Measurements from ENCODE around the gene RHOA.

RHOA gene

GRCh38 chr3:49327485-49327884 lies 84.3 kb downstream of the RHOA start:
- Histone ChIP-seq H3K4ac (ENCODE audit: low read depth, low read length) (no peak overlapping the region), H4K8ac (ENCODE audit: low read depth, low read length) (no peak overlapping the region), H2AK5ac (ENCODE audit: low read length) (no peak overlapping the region), H4K91ac (ENCODE audit: low read depth, low read length) (no peak overlapping the region), H3K9ac (ENCODE audit: low read length) (no peak overlapping the region), H3K23ac (ENCODE audit: low read length) (no peak overlapping the region), H2BK12ac (ENCODE audit: low read length) (no peak overlapping the region), H3K4me2 (ENCODE audit: low read length) (no peak overlapping the region), H3K4me1 (ENCODE audit: control insufficient read depth in 1 of 2, insufficient read depth in 2 of 2, low read length in 2 of 2) (no peaks in the 10 kb centered on the region), H3K4me3 (ENCODE audit: low read depth, low read length) (no peak overlapping the region), H3K14ac (ENCODE audit: low read length) (no peak overlapping the region), H2AFZ (ENCODE audit: insufficient read depth, low read length, poor library complexity) (no peak overlapping the region), H3K18ac (ENCODE audit: low read length) (no peak overlapping the region), H3K36me3 (ENCODE audit: control insufficient read depth in 1 of 2, insufficient read depth in 2 of 2, low read length in 2 of 2) (peaks cover 50 to 58% of the 10 kb centered on the region in 2 experiments), H2BK5ac (ENCODE audit: low read depth, low read length, poor library complexity) (no peak overlapping the region), H2BK120ac (ENCODE audit: insufficient read depth, low read length, poor library complexity) (no peak overlapping the region), H3K27me3 (ENCODE audit: insufficient read depth, low read length) (no peaks in the 10 kb centered on the region), H3K79me2 (ENCODE audit: control insufficient read depth, insufficient read depth, low read length, poor library complexity) (no peaks in the 10 kb centered on the region), H4K12ac (ENCODE audit: low read depth, low read length) (no peak overlapping the region), H3K9me3 (ENCODE audit: insufficient read depth, low read depth, low read length) (no peaks in the 10 kb centered on the region), H3K79me1 (ENCODE audit: low read length) (no peaks in the 10 kb centered on the region), H3K27ac (ENCODE audit: low read depth, low read length) (no peak overlapping the region)
- peak; percentile 36 to 54 for DNase-seq
- WGBS (ENCODE audit: extremely low coverage, insufficient coverage, insufficient read length), result no CpG with 5 or more reads among the region's 7 CpGs

DNA sequence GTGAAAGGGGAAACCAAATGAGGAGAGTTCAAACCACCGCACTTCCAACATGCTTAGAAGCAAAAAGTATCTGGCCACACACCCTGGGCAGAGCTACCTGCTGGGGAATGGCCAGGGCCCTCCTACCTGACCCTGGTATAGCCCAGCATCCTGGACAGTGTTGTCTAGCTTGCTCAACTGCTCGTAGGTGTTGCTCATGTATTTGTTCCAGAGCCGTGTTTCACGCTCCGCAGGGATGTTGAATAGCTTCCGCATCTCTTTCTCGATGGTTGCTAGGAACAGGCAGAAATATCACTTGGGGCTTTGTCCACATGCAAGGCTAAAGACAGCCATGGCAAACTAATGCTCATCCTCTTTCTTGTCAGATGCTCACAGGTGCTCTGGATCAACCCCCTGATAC lies 87.0 kb downstream of the RHOA start:
- no peak overlapping the region for H2BK12ac ChIP-seq (ENCODE audit: low read length)
- H2BK120ac ChIP-seq (ENCODE audit: insufficient read depth, low read length, poor library complexity), result no peak overlapping the region
- H2AK5ac ChIP-seq (ENCODE audit: low read length), result no peak overlapping the region
- no peaks in the 10 kb centered on the region for H3K79me1 ChIP-seq (ENCODE audit: low read length)
- no peak overlapping the region for H3K27ac ChIP-seq (ENCODE audit: low read depth, low read length)
- no peaks in the 10 kb centered on the region for H3K27me3 ChIP-seq (ENCODE audit: insufficient read depth, low read length)
- no peaks in the 10 kb centered on the region for H3K79me2 ChIP-seq (ENCODE audit: control insufficient read depth, insufficient read depth, low read length, poor library complexity)
- H3K9me3 ChIP-seq (ENCODE audit: insufficient read depth, low read depth, low read length), result no peaks in the 10 kb centered on the region
- no peak overlapping the region for H4K91ac ChIP-seq (ENCODE audit: low read depth, low read length)
- H3K23ac ChIP-seq (ENCODE audit: low read length), result no peak overlapping the region
- H3K4me1 ChIP-seq (ENCODE audit: control insufficient read depth in 1 of 2, insufficient read depth in 2 of 2, low read length in 2 of 2), result no peaks in the 10 kb centered on the region
- no peak overlapping the region for H3K4me2 ChIP-seq (ENCODE audit: low read length)
- no peak overlapping the region for H2AFZ ChIP-seq (ENCODE audit: insufficient read depth, low read length, poor library complexity)
- no peak overlapping the region for H3K9ac ChIP-seq (ENCODE audit: low read length)
- WGBS (ENCODE audit: extremely low coverage, insufficient coverage, insufficient read length), result no CpG with 5 or more reads among the region's 7 CpGs
- H2BK5ac ChIP-seq (ENCODE audit: low read depth, low read length, poor library complexity), result no peak overlapping the region
- H3K4me3 ChIP-seq (ENCODE audit: low read depth, low read length), result no peak overlapping the region
- peak overlapping the region; percentile 44 for H4K12ac ChIP-seq (ENCODE audit: low read depth, low read length)
- H3K18ac ChIP-seq (ENCODE audit: low read length), result no peak overlapping the region
- peaks cover 41 to 61% of the 10 kb centered on the region in 2 experiments for H3K36me3 ChIP-seq (ENCODE audit: control insufficient read depth in 1 of 2, insufficient read depth in 2 of 2, low read length in 2 of 2)
- no peak overlapping the region for H4K8ac ChIP-seq (ENCODE audit: low read depth, low read length)
- no peak overlapping the region for H3K4ac ChIP-seq (ENCODE audit: low read depth, low read length)
- DNase-seq, result no peak
- no peak overlapping the region for H3K14ac ChIP-seq (ENCODE audit: low read length)

DNA sequence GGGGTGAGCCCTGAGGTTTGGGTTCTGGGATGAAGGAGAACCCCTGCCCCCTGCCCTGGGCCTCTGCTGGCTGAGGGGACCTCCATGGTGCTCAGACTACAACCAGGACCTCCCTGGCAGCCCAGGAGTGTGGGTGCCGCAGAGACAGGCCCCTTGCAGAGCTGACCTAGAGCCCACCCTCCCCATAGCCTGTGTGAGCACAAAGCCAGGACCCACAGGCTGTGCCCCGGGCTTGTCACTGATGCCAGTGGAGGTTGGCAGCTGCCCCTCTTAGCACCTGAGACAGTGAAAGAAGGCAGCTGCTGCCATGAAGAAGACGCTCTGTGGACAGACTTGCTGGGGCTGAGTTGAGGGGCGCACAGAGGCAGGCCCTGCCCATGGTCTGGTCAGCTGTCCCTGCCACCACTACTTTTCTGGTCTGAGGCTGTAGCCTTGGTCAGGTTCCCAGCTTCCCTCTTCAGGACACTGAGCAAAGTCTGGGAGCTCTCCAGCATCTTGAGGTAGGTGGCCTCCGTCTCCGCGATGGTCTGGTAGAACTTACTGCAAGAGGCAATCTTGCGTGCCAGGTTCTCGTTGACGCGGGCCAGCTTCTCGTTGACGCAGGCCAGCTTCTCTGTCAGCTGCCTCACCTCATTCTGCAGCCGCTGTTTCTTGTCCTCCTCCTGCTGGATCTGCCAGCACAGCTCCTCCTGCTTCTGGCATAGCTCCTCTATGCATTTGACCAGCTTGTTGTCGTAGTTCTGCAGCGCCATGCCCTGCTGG lies 94.9 kb downstream of the RHOA start:
- Histone ChIP-seq H3K9me3 (ENCODE audit: insufficient read depth, low read depth, low read length) (no peaks in the 10 kb centered on the region), H3K4me1 (ENCODE audit: control insufficient read depth in 1 of 2, insufficient read depth in 2 of 2, low read length in 2 of 2) (no peaks in the 10 kb centered on the region), H4K91ac (ENCODE audit: low read depth, low read length) (no peak overlapping the region), H3K23ac (ENCODE audit: low read length) (no peak overlapping the region), H3K4me3 (ENCODE audit: low read depth, low read length) (no peak overlapping the region), H3K36me3 (ENCODE audit: control insufficient read depth in 1 of 2, insufficient read depth in 2 of 2, low read length in 2 of 2) (peaks cover 34 to 39% of the 10 kb centered on the region in 2 experiments), H2BK12ac (ENCODE audit: low read length) (no peak overlapping the region), H3K27me3 (ENCODE audit: insufficient read depth, low read length) (no peaks in the 10 kb centered on the region), H3K27ac (ENCODE audit: low read depth, low read length) (no peak overlapping the region), H3K4me2 (ENCODE audit: low read length) (no peak overlapping the region), H3K79me1 (ENCODE audit: low read length) (no peaks in the 10 kb centered on the region), H3K14ac (ENCODE audit: low read length) (no peak overlapping the region), H2AFZ (ENCODE audit: insufficient read depth, low read length, poor library complexity) (no peak overlapping the region), H2BK120ac (ENCODE audit: insufficient read depth, low read length, poor library complexity) (no peak overlapping the region), H2AK5ac (ENCODE audit: low read length) (no peak overlapping the region), H3K4ac (ENCODE audit: low read depth, low read length) (no peak overlapping the region), H3K18ac (ENCODE audit: low read length) (no peak overlapping the region), H4K12ac (ENCODE audit: low read depth, low read length) (no peak overlapping the region), H3K79me2 (ENCODE audit: control insufficient read depth, insufficient read depth, low read length, poor library complexity) (no peaks in the 10 kb centered on the region), H2BK5ac (ENCODE audit: low read depth, low read length, poor library complexity) (no peak overlapping the region), H4K8ac (ENCODE audit: low read depth, low read length) (no peak overlapping the region), H3K9ac (ENCODE audit: low read length) (no peak overlapping the region)
- DNase-seq, result no peak
- WGBS (ENCODE audit: extremely low coverage, insufficient coverage, insufficient read length), result no CpG with 5 or more reads among the region's 16 CpGs

GRCh38 chr3:49313896-49314688 lies 97.7 kb downstream of the RHOA start:
- no peak overlapping the region for H3K23ac ChIP-seq (ENCODE audit: low read length)
- H2BK5ac ChIP-seq (ENCODE audit: low read depth, low read length, poor library complexity), result no peak overlapping the region
- H4K8ac ChIP-seq (ENCODE audit: low read depth, low read length), result no peak overlapping the region
- H3K4ac ChIP-seq (ENCODE audit: low read depth, low read length), result no peak overlapping the region
- H3K27ac ChIP-seq (ENCODE audit: low read depth, low read length), result no peak overlapping the region
- no peak overlapping the region for H3K9ac ChIP-seq (ENCODE audit: low read length)
- no peak overlapping the region for H4K91ac ChIP-seq (ENCODE audit: low read depth, low read length)
- DNase-seq, result no peak
- H3K79me1 ChIP-seq (ENCODE audit: low read length), result no peaks in the 10 kb centered on the region
- no peak overlapping the region for H2BK120ac ChIP-seq (ENCODE audit: insufficient read depth, low read length, poor library complexity)
- no CpG with 5 or more reads among the region's 1 CpG for WGBS (ENCODE audit: extremely low coverage, insufficient coverage, insufficient read length)
- H3K14ac ChIP-seq (ENCODE audit: low read length), result no peak overlapping the region
- H4K12ac ChIP-seq (ENCODE audit: low read depth, low read length), result no peak overlapping the region
- H3K27me3 ChIP-seq (ENCODE audit: insufficient read depth, low read length), result no peaks in the 10 kb centered on the region
- H3K79me2 ChIP-seq (ENCODE audit: control insufficient read depth, insufficient read depth, low read length, poor library complexity), result no peaks in the 10 kb centered on the region
- no peak overlapping the region for H2BK12ac ChIP-seq (ENCODE audit: low read length)
- H3K18ac ChIP-seq (ENCODE audit: low read length), result no peak overlapping the region
- H2AFZ ChIP-seq (ENCODE audit: insufficient read depth, low read length, poor library complexity), result no peak overlapping the region
- no peak overlapping the region for H3K4me2 ChIP-seq (ENCODE audit: low read length)
- no peaks in the 10 kb centered on the region for H3K4me1 ChIP-seq (ENCODE audit: control insufficient read depth in 1 of 2, insufficient read depth in 2 of 2, low read length in 2 of 2)
- H3K9me3 ChIP-seq (ENCODE audit: insufficient read depth, low read depth, low read length), result no peaks in the 10 kb centered on the region
- peaks cover 34 to 38% of the 10 kb centered on the region in 2 experiments for H3K36me3 ChIP-seq (ENCODE audit: control insufficient read depth in 1 of 2, insufficient read depth in 2 of 2, low read length in 2 of 2)
- no peak overlapping the region for H2AK5ac ChIP-seq (ENCODE audit: low read length)
- H3K4me3 ChIP-seq (ENCODE audit: low read depth, low read length), result no peak overlapping the region
